HG03175 (cell line): Measurements from ENCODE around the gene SLC25A42.
"Not testable (repeated sequence)": the region's sequence is repeated elsewhere in the genome, so short reads cannot be mapped to it uniquely, and the experiment has no call there.

Experiments
- ATAC-seq: cut with Tn5 transposase; IDR thresholded peaks from one replicate; pipeline ENCODE4 v1.9.1; 2021; ENCODE audit warnings: mild to moderate bottlenecking, moderate library complexity; ENCODE audit not compliant: unreplicated experiment

SLC25A42 gene

GRCh38 chr19:19068659-19069654 lies 5.2 kb downstream of the SLC25A42 start:
- no peak for ATAC-seq

- no peak for ATAC-seq
Measured at GRCh38 chr19:19071897-19072296, 8.1 kb downstream of the SLC25A42 start.

GRCh38 chr19:19074196-19074882 lies 10.5 kb downstream of the SLC25A42 start:
- ATAC-seq: no peak

GRCh38 chr19:19075126-19075525 lies 11.3 kb downstream of the SLC25A42 start:
- ATAC-seq: no peak

GRCh38 chr19:19076476-19076875 lies 12.7 kb downstream of the SLC25A42 start:
- no peak for ATAC-seq

GRCh38 chr19:19077103-19077502 lies 13.3 kb downstream of the SLC25A42 start:
- ATAC-seq: no peak

- ATAC-seq: no peak
Measured at GRCh38 chr19:19078801-19079200, 15.0 kb downstream of the SLC25A42 start.

GRCh38 chr19:19079571-19079970 lies 15.8 kb downstream of the SLC25A42 start:
- no peak for ATAC-seq

- no peak for ATAC-seq
Measured at GRCh38 chr19:19081642-19082151, 17.9 kb downstream of the SLC25A42 start.

GRCh38 chr19:19083413-19084178 lies 19.8 kb downstream of the SLC25A42 start:
- ATAC-seq: no peak

GRCh38 chr19:19087676-19088075 lies 23.9 kb downstream of the SLC25A42 start:
- no peak for ATAC-seq

- ATAC-seq: no peak
Measured at GRCh38 chr19:19094513-19094912, 30.7 kb downstream of the SLC25A42 start.

GRCh38 chr19:19095691-19096090 lies 31.9 kb downstream of the SLC25A42 start:
- ATAC-seq: no peak

GRCh38 chr19:19096641-19097627 lies 33.1 kb downstream of the SLC25A42 start:
- ATAC-seq: no peak

- ATAC-seq: no peak
Measured at GRCh38 chr19:19098084-19098702, 34.4 kb downstream of the SLC25A42 start.

- ATAC-seq: no peak
Measured at GRCh38 chr19:19098703-19099632, 35.2 kb downstream of the SLC25A42 start.

- no peak for ATAC-seq
Measured at GRCh38 chr19:19101540-19101939, 37.7 kb downstream of the SLC25A42 start.

GRCh38 chr19:19102566-19102965 lies 38.8 kb downstream of the SLC25A42 start:
- not testable (repeated sequence) for ATAC-seq
